HepG2 (cell line): ENCODE measurements around the gene C14orf180. TPM values are rescaled to one million over a fixed set of nuclear protein-coding genes. Genes with fewer than 3 reads are reported as not detected.

Source experiments
- ATAC-seq: fragments of 200-7000 bp; cut with Tn5 transposase; 3 replicates; pipeline ENCODE4 v1.9.1; 2020; ENCODE audit warnings: mild to moderate bottlenecking, moderate library complexity
- BruUV-seq: library from RNA; stranded (reverse); fragments of 400-500 nt; replicated peaks from 2 replicates; lab custom pipeline; 2021; lab: Mats Ljungman, UMichigan
- CTCF ChIA-PET: fragments of 300-600 bp; formaldehyde crosslinking; extraction: SDS; loops from one replicate; lab custom pipeline; 2021; ENCODE audit warnings: low total read pairs, inconsistent platforms, low intra/inter-chr PET ratio; lab: Yijun Ruan, JAX
- POLR2A ChIA-PET: fragments of 350-600 bp; sonication (Branson Sonifier 250); formaldehyde crosslinking; loops from one replicate; lab custom pipeline; 2020; ENCODE audit warnings: antibody characterized with exemption, inconsistent platforms; lab: Yijun Ruan, JAX
- DNase-seq: peaks from one replicate; pipeline ENCODE4 v3.0.0-alpha.2; 2015; ENCODE audit warnings: low spot score
- FAIRE-seq: peaks from 3 replicates; lab custom pipeline; 2011; peaks lifted over from hg19 to GRCh38; lab: Jason Lieb, UNC
- H2AFZ ChIP-seq: one replicate; pipeline ENCODE4 v1.6.1; 2011; ENCODE audit warnings: low read length, inconsistent platforms
- H3K27ac ChIP-seq: fragments of 300-600 bp; 3 replicates; pipeline ENCODE4 v1.8.0; 2011; ENCODE audit warnings: mixed run types, mild to moderate bottlenecking, mixed read lengths, low read length, inconsistent platforms; ENCODE audit not compliant: insufficient read depth; ENCODE audit errors: extremely low read length
- H3K27me3 ChIP-seq, 2 experiments: fragments of 200-600 bp in 1 of 2; 2 replicates in 1 of 2; 3 replicates in 1 of 2; pipeline versions ENCODE4 v1.6.0 to v1.8.0; 2011; ENCODE audit warnings: low read length in 2 of 2, mild to moderate bottlenecking in 2 of 2, moderate library complexity in 2 of 2, inconsistent platforms in 1 of 2; ENCODE audit not compliant: insufficient read depth in 2 of 2, control insufficient read depth in 1 of 2
- H3K36me3 ChIP-seq, 2 experiments: fragments of 200-600 bp in 1 of 2; replicated peaks in 1 of 2; 2 replicates in 1 of 2; 3 replicates in 1 of 2; pipeline versions ENCODE4 v1.5.1 to v1.8.0; 2011; ENCODE audit warnings: low read length in 2 of 2, inconsistent platforms in 1 of 2; ENCODE audit not compliant: insufficient read depth in 2 of 2, control insufficient read depth in 1 of 2
- H3K4me1 ChIP-seq: 2 replicates; pipeline ENCODE4 v1.5.1; 2012; ENCODE audit warnings: low read length, inconsistent platforms; ENCODE audit not compliant: insufficient read depth
- H3K4me2 ChIP-seq: 2 replicates; pipeline ENCODE4 v1.6.0; 2011; ENCODE audit warnings: low read depth, low read length, inconsistent platforms
- H3K4me3 ChIP-seq, 3 experiments: fragments of 200-600 bp in 1 of 3; sonication (generic), shearing (Covaris generic) in 1 of 3; replicated peaks in 1 of 3; 2 replicates each; pipeline ENCODE4 v1.5.1; 2011 to 2016; ENCODE audit warnings: low read length in 3 of 3, inconsistent platforms in 2 of 3, low read depth in 2 of 3, mild to moderate bottlenecking in 2 of 3, control low read depth in 1 of 3, mixed read lengths in 1 of 3; ENCODE audit not compliant: insufficient read depth in 1 of 3
- H3K79me2 ChIP-seq: one replicate; pipeline ENCODE4 v1.6.1; 2011; ENCODE audit warnings: low read length, inconsistent platforms; ENCODE audit not compliant: insufficient read depth
- H3K9ac ChIP-seq: 2 replicates; pipeline ENCODE4 v1.6.0; 2011; ENCODE audit warnings: mild to moderate bottlenecking, low read depth, low read length, inconsistent platforms; ENCODE audit not compliant: insufficient read depth
- H3K9me3 ChIP-seq: 2 replicates; pipeline ENCODE4 v1.5.1; 2012; ENCODE audit warnings: mild to moderate bottlenecking, low read length
- H4K20me1 ChIP-seq: 2 replicates; pipeline ENCODE4 v1.6.0; 2011; ENCODE audit warnings: inconsistent platforms, mild to moderate bottlenecking, low read length, moderate library complexity; ENCODE audit not compliant: insufficient read depth
- ATF2 ChIP-seq: sonication (generic); formaldehyde crosslinking; IDR thresholded peaks from 2 replicates; pipeline ENCODE4 v1.4.0; 2020; ENCODE audit warnings: missing genetic modification reagents
- FOXM1 ChIP-seq: sonication (generic); formaldehyde crosslinking; IDR thresholded peaks from 2 replicates; pipeline ENCODE4 v1.5.0; 2020; ENCODE audit warnings: missing genetic modification reagents
- MXD4 ChIP-seq: IDR thresholded peaks from 2 replicates; pipeline ENCODE4 v1.6.1; 2016; ENCODE audit warnings: mild to moderate bottlenecking, missing biosample characterization, missing genetic modification reagents
- RNF219 ChIP-seq: sonication (generic); formaldehyde crosslinking; IDR thresholded peaks from 2 replicates; pipeline ENCODE4 v1.5.0; 2020; ENCODE audit warnings: mild to moderate bottlenecking, missing genetic modification reagents
- SMYD3 ChIP-seq: sonication (generic); formaldehyde crosslinking; IDR thresholded peaks from 2 replicates; pipeline ENCODE4 v1.8.1; 2023; ENCODE audit warnings: mild to moderate bottlenecking, missing genetic modification reagents
- WGBS: methylation state at CpG from one replicate; pipeline ENCODE4 v1.1.6; 2017; ENCODE audit warnings: low lambda C conversion rate; 5-methylcytosine and 5-hydroxymethylcytosine counted together
- in situ Hi-C: cut with HindIII; loops from 2 replicates; pipeline ENCODE4 v1.10.0; 2017; ENCODE audit warnings: low pct_unique_long_range_greater_than_20kb; ENCODE audit not compliant: extremely low pct_ligation_motif_present
- intact Hi-C: fragments of 100-400 bp; cut with micrococcal nuclease; formaldehyde crosslinking; loops from one replicate; pipeline ENCODE4 v1.10.0; 2022; ENCODE audit not compliant: unreplicated experiment
- polyA plus RNA-seq, 8 experiments: library from polyadenylated mRNA; depleted of rRNA in 3 of 8; stranded (reverse) in 7 of 8; unstranded in 1 of 8; fragments of >200 nt; fragmentation: Illumina TruSeq in 4 of 8; extraction: Trizol in 4 of 8; gene quantifications; 2 replicates each; pipeline versions ENCODE4 v1.2.1 to v1.2.3, GENCODE V29; 2011 to 2016; ENCODE audit warnings: low read depth in 4 of 8, missing spikeins in 1 of 8, mixed read lengths in 1 of 8; ENCODE audit not compliant: insufficient read depth in 1 of 8
- total RNA-seq, 5 experiments: library from RNA; depleted of rRNA; stranded (reverse); fragments of >200 nt; fragmentation: Illumina TruSeq; extraction: Trizol; gene quantifications; 2 replicates each; pipeline ENCODE4 v1.2.3, GENCODE V29; 2016; ENCODE audit warnings: low read depth in 1 of 5
- TF ChIP-seq, protein P1 (sequence below): sonication (generic); formaldehyde crosslinking; IDR thresholded peaks from 2 replicates; pipeline ENCODE4 v1.5.0; 2020; ENCODE audit warnings: missing genetic modification reagents

The C14orf180 gene
- total and polyA plus RNA-seq, 2 of the 13 experiments (the other 11 are each of a cell fraction or from before 2014, with no cell fraction given): not detected

DNA sequence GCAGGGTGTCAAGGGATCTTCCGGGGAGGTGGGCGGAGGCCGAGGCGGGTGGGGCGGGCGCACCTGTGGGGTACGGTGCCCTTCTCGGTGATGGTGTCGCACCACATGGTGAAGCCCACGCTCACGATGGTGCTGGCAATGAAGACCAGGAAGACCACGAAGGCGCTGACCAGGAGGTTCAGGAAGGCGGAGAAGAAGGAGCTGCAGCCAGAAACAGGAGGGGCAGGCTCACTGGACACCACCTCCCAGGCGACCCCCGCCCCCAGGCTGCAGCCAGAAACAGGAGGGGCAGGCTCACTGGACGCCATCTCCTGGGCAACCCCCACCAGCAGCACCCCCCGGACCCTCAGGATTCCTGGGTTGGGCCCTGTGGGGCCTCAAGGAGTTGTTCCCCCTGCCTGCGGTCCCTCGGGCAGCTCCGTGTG is 17.4 kb downstream of the C14orf180 start:
- POLR2A ChIA-PET: no interaction called here
- Histone ChIP-seq H3K4me1 (no peaks in the 10 kb centered on the region), H3K36me3 (no peaks in the 10 kb centered on the region), H2AFZ (no peak overlapping the region), H3K9me3 (no peaks in the 10 kb centered on the region), H3K9ac (no peak overlapping the region), H3K27ac (no peak overlapping the region)
- BruUV-seq: no TSS peak
- in situ Hi-C loops: no loop called here
- TF ChIP-seq RNF219 (no peak), MXD4 (CRISPR knock-in tag) (no peak), ATF2 (CRISPR knock-in tag) (no peak), FOXM1 (CRISPR knock-in tag) (no peak), SMYD3 (no peak)
- TF ChIP-seq, protein P1, sequence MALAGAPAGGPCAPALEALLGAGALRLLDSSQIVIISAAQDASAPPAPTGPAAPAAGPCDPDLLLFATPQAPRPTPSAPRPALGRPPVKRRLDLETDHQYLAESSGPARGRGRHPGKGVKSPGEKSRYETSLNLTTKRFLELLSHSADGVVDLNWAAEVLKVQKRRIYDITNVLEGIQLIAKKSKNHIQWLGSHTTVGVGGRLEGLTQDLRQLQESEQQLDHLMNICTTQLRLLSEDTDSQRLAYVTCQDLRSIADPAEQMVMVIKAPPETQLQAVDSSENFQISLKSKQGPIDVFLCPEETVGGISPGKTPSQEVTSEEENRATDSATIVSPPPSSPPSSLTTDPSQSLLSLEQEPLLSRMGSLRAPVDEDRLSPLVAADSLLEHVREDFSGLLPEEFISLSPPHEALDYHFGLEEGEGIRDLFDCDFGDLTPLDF: no peak
- TF ChIP-seq, all 625 proteins: peak for 0
- intact Hi-C loops: no loop called here
- no peak overlapping the region for H3K4me2 ChIP-seq
- FAIRE-seq (no peak), ATAC-seq (no peak), DNase-seq (no peak)
- H3K79me2 ChIP-seq: no peaks in the 10 kb centered on the region
- H3K4me3 ChIP-seq: no peak overlapping the region
- WGBS: 33% methylated on average over 10 of the region's 21 CpGs
- CTCF ChIA-PET: no interaction called here
- H4K20me1 ChIP-seq: peaks cover 7% of the 10 kb centered on the region; the same call in 1 of the 2 replicates
- peaks cover 26 to 51% of the 10 kb centered on the region in 2 experiments; a peak in 4 of 5 replicates for H3K27me3 ChIP-seq
